ENCODE results near the gene MMP14. TPM values are rescaled to one million over a fixed set of nuclear protein-coding genes. Genes with fewer than 3 reads are reported as not detected.

MMP14 gene
- total and polyA plus RNA-seq, 2 of the 13 experiments (the other 11 are each of a cell fraction or from before 2014, with no cell fraction given) = 5.2 to 9.8 TPM

DNA sequence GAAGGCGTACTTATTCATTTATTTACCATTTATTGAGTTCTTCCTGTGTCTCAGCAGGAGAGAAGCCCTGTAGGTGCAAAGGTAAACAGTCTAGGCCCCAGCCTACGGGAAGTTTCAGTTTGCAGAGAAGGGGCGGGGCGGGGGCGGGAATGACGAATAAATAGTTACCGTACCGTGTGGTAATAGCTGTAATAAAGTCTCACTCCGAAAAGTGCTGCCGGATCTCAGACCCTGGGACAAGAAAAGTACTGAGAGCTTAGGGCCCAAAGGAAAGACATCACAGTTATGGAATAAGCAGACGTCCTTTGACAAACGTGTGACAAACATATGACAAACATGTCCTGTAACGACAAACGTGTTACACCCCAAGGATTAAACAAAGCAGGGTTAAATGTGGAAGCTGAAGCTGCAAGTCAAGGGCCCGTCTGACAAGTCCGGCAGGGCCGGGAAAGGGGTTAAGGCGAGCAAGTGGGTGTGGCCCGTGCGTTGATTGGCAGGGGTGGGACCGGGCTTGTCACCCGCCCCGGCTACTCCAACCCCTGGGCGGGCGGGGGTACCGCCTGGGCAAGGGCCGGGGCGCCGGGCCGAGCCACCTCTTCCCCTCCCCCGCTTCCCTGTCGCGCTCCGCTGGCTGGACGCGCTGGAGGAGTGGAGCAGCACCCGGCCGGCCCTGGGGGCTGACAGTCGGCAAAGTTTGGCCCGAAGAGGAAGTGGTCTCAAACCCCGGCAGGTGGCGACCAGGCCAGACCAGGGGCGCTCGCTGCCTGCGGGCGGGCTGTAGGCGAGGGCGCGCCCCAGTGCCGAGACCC, 35.0 kb downstream of the MMP14 start, which contains the start of gene LRP10 (continued):
- TF ChIP-seq, protein P1, sequence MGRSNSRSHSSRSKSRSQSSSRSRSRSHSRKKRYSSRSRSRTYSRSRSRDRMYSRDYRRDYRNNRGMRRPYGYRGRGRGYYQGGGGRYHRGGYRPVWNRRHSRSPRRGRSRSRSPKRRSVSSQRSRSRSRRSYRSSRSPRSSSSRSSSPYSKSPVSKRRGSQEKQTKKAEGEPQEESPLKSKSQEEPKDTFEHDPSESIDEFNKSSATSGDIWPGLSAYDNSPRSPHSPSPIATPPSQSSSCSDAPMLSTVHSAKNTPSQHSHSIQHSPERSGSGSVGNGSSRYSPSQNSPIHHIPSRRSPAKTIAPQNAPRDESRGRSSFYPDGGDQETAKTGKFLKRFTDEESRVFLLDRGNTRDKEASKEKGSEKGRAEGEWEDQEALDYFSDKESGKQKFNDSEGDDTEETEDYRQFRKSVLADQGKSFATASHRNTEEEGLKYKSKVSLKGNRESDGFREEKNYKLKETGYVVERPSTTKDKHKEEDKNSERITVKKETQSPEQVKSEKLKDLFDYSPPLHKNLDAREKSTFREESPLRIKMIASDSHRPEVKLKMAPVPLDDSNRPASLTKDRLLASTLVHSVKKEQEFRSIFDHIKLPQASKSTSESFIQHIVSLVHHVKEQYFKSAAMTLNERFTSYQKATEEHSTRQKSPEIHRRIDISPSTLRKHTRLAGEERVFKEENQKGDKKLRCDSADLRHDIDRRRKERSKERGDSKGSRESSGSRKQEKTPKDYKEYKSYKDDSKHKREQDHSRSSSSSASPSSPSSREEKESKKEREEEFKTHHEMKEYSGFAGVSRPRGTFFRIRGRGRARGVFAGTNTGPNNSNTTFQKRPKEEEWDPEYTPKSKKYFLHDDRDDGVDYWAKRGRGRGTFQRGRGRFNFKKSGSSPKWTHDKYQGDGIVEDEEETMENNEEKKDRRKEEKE (IDR thresholded peaks at IDR 0.05) = no peak
- TF ChIP-seq, protein P2, sequence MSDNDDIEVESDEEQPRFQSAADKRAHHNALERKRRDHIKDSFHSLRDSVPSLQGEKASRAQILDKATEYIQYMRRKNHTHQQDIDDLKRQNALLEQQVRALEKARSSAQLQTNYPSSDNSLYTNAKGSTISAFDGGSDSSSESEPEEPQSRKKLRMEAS (IDR thresholded peaks at IDR 0.05) = peak; percentile 32
- TF ChIP-seq SIN3B (IDR thresholded peaks at IDR 0.05; ENCODE audit: low read length) (no peak), ATF7-NPFF (CRISPR knock-in tag; IDR thresholded peaks at IDR 0.05; ENCODE audit: low read depth) (peak; percentile 49; the same call in 1 of the 2 replicates), ZNF629 (CRISPR knock-in tag; conservative IDR thresholded peaks at IDR 0.05) (peak; percentile 42; the same call in 1 of the 2 replicates), RAD21 (CRISPR knock-in tag; IDR thresholded peaks at IDR 0.05) (peak; percentile 73; the same call in 1 of the 2 replicates), ZNF75D (CRISPR knock-in tag; IDR thresholded peaks at IDR 0.05; ENCODE audit: borderline replicate concordance) (no peak), SMARCE1 (IDR thresholded peaks at IDR 0.05; ENCODE audit: borderline replicate concordance) (no peak), ZNF652 (CRISPR knock-in tag; IDR thresholded peaks at IDR 0.05; ENCODE audit: borderline replicate concordance, low read depth) (peak; percentile 99), STAG1 (CRISPR knock-in tag; IDR thresholded peaks at IDR 0.05) (peak; percentile 20), NR2F6 (IDR thresholded peaks at IDR 0.05) (peak; percentile 88; the same call in 1 of the 2 replicates), NR2F6 (CRISPR knock-in tag; IDR thresholded peaks at IDR 0.05) (peak; percentile 87), HIVEP1 (CRISPR knock-in tag; IDR thresholded peaks at IDR 0.05) (peak; percentile 92; the same call in 1 of the 2 replicates), KDM3A (CRISPR knock-in tag; IDR thresholded peaks at IDR 0.05; ENCODE audit: low read depth) (peak; percentile 96), SP5 (CRISPR knock-in tag; IDR thresholded peaks at IDR 0.05; ENCODE audit: borderline replicate concordance, low read depth) (peak; percentile 96), ZNF20 (CRISPR knock-in tag; IDR thresholded peaks at IDR 0.05) (peak; percentile 82; the same call in 1 of the 2 replicates), SAP130 (CRISPR knock-in tag; IDR thresholded peaks at IDR 0.05; ENCODE audit: low read depth) (peak; percentile 93), RXRB (CRISPR knock-in tag; IDR thresholded peaks at IDR 0.05; ENCODE audit: borderline replicate concordance) (peak; percentile 81), ZNF570 (CRISPR knock-in tag; IDR thresholded peaks at IDR 0.05; ENCODE audit: borderline replicate concordance) (peak; percentile 91; the same call in 1 of the 2 replicates)
- TF ChIP-seq, protein P3, sequence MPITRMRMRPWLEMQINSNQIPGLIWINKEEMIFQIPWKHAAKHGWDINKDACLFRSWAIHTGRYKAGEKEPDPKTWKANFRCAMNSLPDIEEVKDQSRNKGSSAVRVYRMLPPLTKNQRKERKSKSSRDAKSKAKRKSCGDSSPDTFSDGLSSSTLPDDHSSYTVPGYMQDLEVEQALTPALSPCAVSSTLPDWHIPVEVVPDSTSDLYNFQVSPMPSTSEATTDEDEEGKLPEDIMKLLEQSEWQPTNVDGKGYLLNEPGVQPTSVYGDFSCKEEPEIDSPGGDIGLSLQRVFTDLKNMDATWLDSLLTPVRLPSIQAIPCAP (CRISPR knock-in tag; IDR thresholded peaks at IDR 0.05; ENCODE audit: low read depth) = 0 out of 2 replicates have a peak, but pooled peaks have one; percentile 40
- TF ChIP-seq, protein P4, sequence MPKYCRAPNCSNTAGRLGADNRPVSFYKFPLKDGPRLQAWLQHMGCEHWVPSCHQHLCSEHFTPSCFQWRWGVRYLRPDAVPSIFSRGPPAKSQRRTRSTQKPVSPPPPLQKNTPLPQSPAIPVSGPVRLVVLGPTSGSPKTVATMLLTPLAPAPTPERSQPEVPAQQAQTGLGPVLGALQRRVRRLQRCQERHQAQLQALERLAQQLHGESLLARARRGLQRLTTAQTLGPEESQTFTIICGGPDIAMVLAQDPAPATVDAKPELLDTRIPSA (CRISPR knock-in tag; IDR thresholded peaks at IDR 0.05; ENCODE audit: borderline replicate concordance) = peak; percentile 96
- TF ChIP-seq, protein P5, sequence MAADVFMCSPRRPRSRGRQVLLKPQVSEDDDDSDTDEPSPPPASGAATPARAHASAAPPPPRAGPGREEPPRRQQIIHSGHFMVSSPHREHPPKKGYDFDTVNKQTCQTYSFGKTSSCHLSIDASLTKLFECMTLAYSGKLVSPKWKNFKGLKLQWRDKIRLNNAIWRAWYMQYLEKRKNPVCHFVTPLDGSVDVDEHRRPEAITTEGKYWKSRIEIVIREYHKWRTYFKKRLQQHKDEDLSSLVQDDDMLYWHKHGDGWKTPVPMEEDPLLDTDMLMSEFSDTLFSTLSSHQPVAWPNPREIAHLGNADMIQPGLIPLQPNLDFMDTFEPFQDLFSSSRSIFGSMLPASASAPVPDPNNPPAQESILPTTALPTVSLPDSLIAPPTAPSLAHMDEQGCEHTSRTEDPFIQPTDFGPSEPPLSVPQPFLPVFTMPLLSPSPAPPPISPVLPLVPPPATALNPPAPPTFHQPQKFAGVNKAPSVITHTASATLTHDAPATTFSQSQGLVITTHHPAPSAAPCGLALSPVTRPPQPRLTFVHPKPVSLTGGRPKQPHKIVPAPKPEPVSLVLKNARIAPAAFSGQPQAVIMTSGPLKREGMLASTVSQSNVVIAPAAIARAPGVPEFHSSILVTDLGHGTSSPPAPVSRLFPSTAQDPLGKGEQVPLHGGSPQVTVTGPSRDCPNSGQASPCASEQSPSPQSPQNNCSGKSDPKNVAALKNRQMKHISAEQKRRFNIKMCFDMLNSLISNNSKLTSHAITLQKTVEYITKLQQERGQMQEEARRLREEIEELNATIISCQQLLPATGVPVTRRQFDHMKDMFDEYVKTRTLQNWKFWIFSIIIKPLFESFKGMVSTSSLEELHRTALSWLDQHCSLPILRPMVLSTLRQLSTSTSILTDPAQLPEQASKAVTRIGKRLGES (CRISPR knock-in tag; IDR thresholded peaks at IDR 0.05; ENCODE audit: borderline replicate concordance) = 0 out of 2 replicates have a peak, but pooled peaks have one; percentile 54
- TF ChIP-seq, protein P6, sequence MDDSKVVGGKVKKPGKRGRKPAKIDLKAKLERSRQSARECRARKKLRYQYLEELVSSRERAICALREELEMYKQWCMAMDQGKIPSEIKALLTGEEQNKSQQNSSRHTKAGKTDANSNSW (CRISPR knock-in tag; IDR thresholded peaks at IDR 0.05; ENCODE audit: borderline replicate concordance) = peak; percentile 95
